Endothelial cell of umbilical vein (primary cell): ENCODE data around the gene ABI3. TPM values are rescaled to one million over a fixed set of nuclear protein-coding genes. Genes with fewer than 3 reads are reported as not detected.

Experiments
- BruUV-seq: library from RNA; stranded (reverse); fragments of 400-500 nt; replicated peaks from 2 replicates; lab custom pipeline; 2021; lab: Mats Ljungman, UMichigan
- CTCF ChIA-PET: fragments of 300-600, 350-600 bp; sonication (Branson Sonifier 250); formaldehyde crosslinking; loops from one replicate; lab custom pipeline; 2021; ENCODE audit warnings: antibody characterized with exemption, inconsistent platforms; lab: Charles Lee
- POLR2A ChIA-PET: fragments of 300-600, 350-600 bp; sonication (Branson Sonifier 250); formaldehyde crosslinking; loops from one replicate; lab custom pipeline; 2021; ENCODE audit warnings: antibody characterized with exemption, inconsistent platforms; lab: Charles Lee
- DNase-seq: peaks from one replicate; pipeline ENCODE4 v3.0.0-alpha.2; 2011; ENCODE audit warnings: low read depth, low spot score
- FAIRE-seq: peaks from 2 replicates; lab custom pipeline; 2011; peaks lifted over from hg19 to GRCh38; lab: Jason Lieb, UNC
- H2AFZ ChIP-seq: 2 replicates; pipeline ENCODE4 v1.6.0; 2012; ENCODE audit warnings: low read depth, low read length, control low read depth, inconsistent platforms
- H3K27ac ChIP-seq: 2 replicates; pipeline ENCODE4 v1.5.1; 2011; ENCODE audit warnings: low read depth, mild to moderate bottlenecking, control low read depth, low read length, moderate library complexity; ENCODE audit not compliant: insufficient read depth
- H3K27me3 ChIP-seq, 2 experiments: 2 replicates each; pipeline versions ENCODE4 v1.6.0 to v1.6.1; 2011; ENCODE audit warnings: low read length in 2 of 2, mixed read lengths in 1 of 2; ENCODE audit not compliant: control insufficient read depth in 2 of 2, insufficient read depth in 2 of 2
- H3K36me3 ChIP-seq, 2 experiments: 2 replicates in 1 of 2; 3 replicates in 1 of 2; pipeline ENCODE4 v1.5.1; 2011; ENCODE audit warnings: low read length in 2 of 2, mild to moderate bottlenecking in 1 of 2, moderate library complexity in 1 of 2; ENCODE audit not compliant: control insufficient read depth in 2 of 2, insufficient read depth in 2 of 2; ENCODE audit errors: extremely low read depth in 1 of 2
- H3K4me1 ChIP-seq: 3 replicates; pipeline ENCODE4 v1.5.1; 2011; ENCODE audit warnings: mild to moderate bottlenecking, low read length; ENCODE audit not compliant: control insufficient read depth, insufficient read depth; ENCODE audit errors: extremely low read depth
- H3K4me2 ChIP-seq: 2 replicates; pipeline ENCODE4 v1.6.1; 2011; ENCODE audit warnings: low read length, control low read depth, mixed read lengths; ENCODE audit not compliant: insufficient read depth
- H3K4me3 ChIP-seq, 3 experiments: fragments of 200-600 bp in 1 of 3; sonication (generic), shearing (Covaris generic) in 1 of 3; replicated peaks in 1 of 3; 2 replicates each; pipeline ENCODE4 v1.5.1; 2011 to 2016; ENCODE audit warnings: control low read depth in 3 of 3, low read length in 3 of 3, mild to moderate bottlenecking in 2 of 3, inconsistent platforms in 1 of 3, low read depth in 1 of 3, moderate library complexity in 1 of 3; ENCODE audit not compliant: insufficient read depth in 1 of 3
- H3K79me2 ChIP-seq: 2 replicates; pipeline ENCODE4 v1.6.0; 2012; ENCODE audit warnings: low read length, inconsistent platforms; ENCODE audit not compliant: control insufficient read depth, insufficient read depth
- H3K9ac ChIP-seq: replicated peaks from 2 replicates; pipeline ENCODE3; 2011; ENCODE audit warnings: low read length, control low read depth; ENCODE audit not compliant: insufficient read depth; ENCODE audit errors: extremely low read depth
- H3K9me1 ChIP-seq: replicated peaks from 3 replicates; pipeline ENCODE4 v1.6.0; 2011; ENCODE audit warnings: mild to moderate bottlenecking, low read length; ENCODE audit not compliant: control insufficient read depth, insufficient read depth; ENCODE audit errors: extremely low read depth
- H3K9me3 ChIP-seq: replicated peaks from 2 replicates; pipeline ENCODE4 v1.5.1; 2012; ENCODE audit warnings: low read length, inconsistent platforms; ENCODE audit not compliant: control insufficient read depth, insufficient read depth
- H4K20me1 ChIP-seq: replicated peaks from 2 replicates; pipeline ENCODE3; 2011; ENCODE audit warnings: mild to moderate bottlenecking, low read length; ENCODE audit not compliant: control insufficient read depth, insufficient read depth; ENCODE audit errors: extremely low read depth
- CTCF ChIP-seq, 2 donors: IDR thresholded peaks; 1 replicate in 1 of 2; 2 replicates in 1 of 2; pipeline ENCODE4 v1.5.1; 2011; ENCODE audit warnings: low read length in 2 of 2, mild to moderate bottlenecking in 2 of 2, moderate library complexity in 2 of 2, control low read depth in 1 of 2, inconsistent platforms in 1 of 2, low read depth in 1 of 2; ENCODE audit not compliant: insufficient read depth in 1 of 2; ENCODE audit errors: extremely low read depth in 1 of 2
- EZH2 ChIP-seq: IDR thresholded peaks from 2 replicates; pipeline ENCODE4 v1.6.1; 2012; ENCODE audit warnings: borderline replicate concordance, low read depth, mild to moderate bottlenecking, moderate library complexity, low read length, inconsistent platforms; ENCODE audit not compliant: severe bottlenecking
- FOS ChIP-seq: IDR thresholded peaks from 2 replicates; pipeline ENCODE4 v1.6.1; 2011; ENCODE audit warnings: mild to moderate bottlenecking, low read length, moderate library complexity, borderline replicate concordance; ENCODE audit not compliant: insufficient read depth
- GATA2 ChIP-seq: IDR thresholded peaks from 2 replicates; pipeline ENCODE4 v1.7.0; 2011; ENCODE audit warnings: low read depth, mild to moderate bottlenecking, moderate library complexity, mixed read lengths, low read length; ENCODE audit not compliant: insufficient read length, insufficient read depth
- MYC ChIP-seq: IDR thresholded peaks from one replicate; pipeline ENCODE4 v1.6.1; 2011; ENCODE audit warnings: mild to moderate bottlenecking, low read depth, low read length
- POLR2AphosphoS5 ChIP-seq: IDR thresholded peaks from 2 replicates; pipeline ENCODE4 v1.6.1; 2012; ENCODE audit warnings: low read depth, mild to moderate bottlenecking, control low read depth, low read length, moderate library complexity; ENCODE audit not compliant: insufficient read depth
- dilution Hi-C: fragments of 300-500 bp; cut with MboI; formaldehyde crosslinking; loops from one replicate; pipeline ENCODE4 v1.15.0; 2019; ENCODE audit warnings: low sequenced_read_pairs; ENCODE audit not compliant: extremely low pct_ligation_motif_present
- intact Hi-C: fragments of 100-400 bp; cut with micrococcal nuclease; formaldehyde crosslinking; loops from one replicate; pipeline ENCODE4 v1.10.0; 2022
- polyA plus RNA-seq, 4 experiments: library from polyadenylated mRNA; depleted of rRNA in 3 of 4; stranded (reverse) in 3 of 4; unstranded in 1 of 4; fragments of >200 nt; gene quantifications; 2 replicates each; pipeline versions ENCODE4 v1.2.1 to v1.2.3, GENCODE V29; 2011 to 2012; ENCODE audit warnings: missing spikeins in 1 of 4
- total RNA-seq: library from RNA; stranded (reverse); gene quantifications from 2 replicates; pipeline ENCODE4 v1.2.3, GENCODE V29; 2021

ABI3 gene
- total and polyA plus RNA-seq, 2 donors (not counting 3 experiments of a cell fraction or from before 2014, with no cell fraction given), result 35.2 to 35.5 TPM

GRCh38 chr17:49225554-49226236 is 15.2 kb downstream of the ABI3 start:
- POLR2A ChIA-PET, result no interaction called here

More at GRCh38 chr17:49225554-49226236, 15.2 kb downstream of the ABI3 start:
- Histone ChIP-seq H3K9me3 (no peaks in the 10 kb centered on the region), H2AFZ (no peak overlapping the region), H3K27ac (no peak overlapping the region), H3K4me3 (no peak overlapping the region), H3K27me3 (peaks cover 16 to 22% of the 10 kb centered on the region in 2 experiments), H3K79me2 (no peaks in the 10 kb centered on the region), H3K9me1 (no peaks in the 10 kb centered on the region), H3K4me2 (no peak overlapping the region), H3K4me1 (peaks cover 16% of the 10 kb centered on the region), H3K36me3 (peaks cover 0 to 6% of the 10 kb centered on the region in 2 experiments), H4K20me1 (no peaks in the 10 kb centered on the region), H3K9ac (no peak overlapping the region)
- CTCF ChIA-PET, result interaction anchor here (1.3 to 13.3 kb wide), 8 partner anchors 10 to 65 kb away, joined by 4 to 212 read pairs (median 19); partner anchors contain the start of genes ABI3 and GNGT2
- intact Hi-C loops, result loop anchor here (2.0 to 5.0 kb wide), 2 partner anchors 169 to 188 kb away; no protein-coding TSS in a partner anchor
- TF ChIP-seq MYC (no peak), FOS (no peak), POLR2AphosphoS5 (peak; percentile 23), CTCF (IDR thresholded peaks at IDR 0.05; ENCODE audit: extremely low read depth in 1 of 2, insufficient read depth in 1 of 2, low read depth in 1 of 2, low read length in 2 of 2) (no peak), EZH2 (no peak), GATA2 (no peak)
- BruUV-seq, result no TSS peak
- DNase-seq (no peak), FAIRE-seq (no peak)
- dilution Hi-C loops, result no loop called here
